SK-N-SH treated with all-trans-retinoic acid at 6 μM for 48 hours (cell line): ENCODE measurements around the gene MRTFA.

Source experiments
- ATAC-seq: fragments of 200-7000 bp; cut with Tn5 transposase; 3 replicates; pipeline ENCODE4 v1.9.1; 2020; ENCODE audit warnings: mild to moderate bottlenecking, moderate library complexity
- ARNTL ChIP-seq: fragments of 450-650 bp; formaldehyde crosslinking; IDR thresholded peaks from 2 replicates; pipeline ENCODE4 v1.5.0; 2020; ENCODE audit warnings: low read depth, mild to moderate bottlenecking, moderate library complexity, borderline replicate concordance
- CREB5 ChIP-seq: fragments of 250-450 bp; sonication (Bioruptor Pico); IDR thresholded peaks from 2 replicates; pipeline ENCODE4 v1.5.1; 2020; ENCODE audit warnings: low read depth, mild to moderate bottlenecking, moderate library complexity
- CSRNP3 ChIP-seq: fragments of 250-450 bp; sonication (Bioruptor Pico); IDR thresholded peaks from 2 replicates; pipeline ENCODE4 v1.5.1; 2021; ENCODE audit warnings: mild to moderate bottlenecking, moderate library complexity
- ESRRG ChIP-seq: fragments of 250-450 bp; sonication (Bioruptor Pico); IDR thresholded peaks from 2 replicates; pipeline ENCODE4 v1.6.1; 2021; ENCODE audit warnings: mild to moderate bottlenecking
- GLIS3 ChIP-seq: fragments of 250-450 bp; sonication (Bioruptor Pico); IDR thresholded peaks from 2 replicates; pipeline ENCODE4 v1.5.0; 2020; ENCODE audit warnings: mild to moderate bottlenecking, moderate library complexity
- OSR1 ChIP-seq: fragments of 250-450 bp; sonication (Bioruptor Pico); IDR thresholded peaks from 2 replicates; pipeline ENCODE4 v1.8.0; 2022; ENCODE audit warnings: moderate library complexity, mild to moderate bottlenecking, inconsistent platforms
- POU6F1 ChIP-seq: fragments of 250-450 bp; sonication (Bioruptor Pico); IDR thresholded peaks from 2 replicates; pipeline ENCODE4 v1.8.0; 2021; ENCODE audit warnings: low read depth, mild to moderate bottlenecking, moderate library complexity, borderline replicate concordance
- PPARA ChIP-seq: fragments of 250-450 bp; sonication (Bioruptor Pico); IDR thresholded peaks from 2 replicates; pipeline ENCODE4 v1.5.0; 2020; ENCODE audit warnings: mild to moderate bottlenecking, borderline replicate concordance
- RARB ChIP-seq: fragments of 250-450 bp; sonication (Bioruptor Pico); IDR thresholded peaks from 2 replicates; pipeline ENCODE4 v1.8.0; 2021; ENCODE audit warnings: mild to moderate bottlenecking, moderate library complexity
- TCF4 ChIP-seq: fragments of 250-450 bp; sonication (Bioruptor Pico); IDR thresholded peaks from 2 replicates; pipeline ENCODE4 v1.8.0; 2021; ENCODE audit warnings: mild to moderate bottlenecking, moderate library complexity, borderline replicate concordance
- TOX ChIP-seq: fragments of 250-450 bp; sonication (Bioruptor Pico); IDR thresholded peaks from 2 replicates; pipeline ENCODE4 v1.8.0; 2021; ENCODE audit warnings: mild to moderate bottlenecking, moderate library complexity, borderline replicate concordance
- ZC3H10 ChIP-seq: fragments of 250-450 bp; sonication (Bioruptor Pico); IDR thresholded peaks from 2 replicates; pipeline ENCODE4 v1.5.1; 2021; ENCODE audit warnings: mild to moderate bottlenecking, moderate library complexity
- ZNF565 ChIP-seq: fragments of 450-650 bp; formaldehyde crosslinking; conservative IDR thresholded peaks from 2 replicates; pipeline ENCODE4 v1.5.0; 2020; ENCODE audit warnings: low read depth, mild to moderate bottlenecking, moderate library complexity
- ZNF70 ChIP-seq: fragments of 450-650 bp; formaldehyde crosslinking; IDR thresholded peaks from 2 replicates; pipeline ENCODE4 v1.5.0; 2020; ENCODE audit warnings: mild to moderate bottlenecking, moderate library complexity
- ZNF8 ChIP-seq: fragments of 450-650 bp; formaldehyde crosslinking; IDR thresholded peaks from 2 replicates; pipeline ENCODE4 v1.5.0; 2020; ENCODE audit warnings: mild to moderate bottlenecking, moderate library complexity
- TF ChIP-seq, protein P1 (sequence below): fragments of 250-450 bp; sonication (Bioruptor Pico); IDR thresholded peaks from 2 replicates; pipeline ENCODE4 v1.5.0; 2020; ENCODE audit warnings: mild to moderate bottlenecking, moderate library complexity
- TF ChIP-seq, protein P2 (sequence below): fragments of 250-450 bp; sonication (Bioruptor Pico); IDR thresholded peaks from 2 replicates; pipeline ENCODE4 v1.8.0; 2020; ENCODE audit warnings: mild to moderate bottlenecking, moderate library complexity, borderline replicate concordance

The MRTFA gene

GRCh38 chr22:40446203-40446602 lies 190.3 kb downstream of the MRTFA start:
- TF ChIP-seq ARNTL (CRISPR knock-in tag) (no peak), ESRRG (CRISPR knock-in tag) (no peak), ZNF8 (CRISPR knock-in tag) (no peak), ZC3H10 (CRISPR knock-in tag) (no peak), RARB (CRISPR knock-in tag) (no peak), TOX (CRISPR knock-in tag) (no peak)
- TF ChIP-seq, protein P1, sequence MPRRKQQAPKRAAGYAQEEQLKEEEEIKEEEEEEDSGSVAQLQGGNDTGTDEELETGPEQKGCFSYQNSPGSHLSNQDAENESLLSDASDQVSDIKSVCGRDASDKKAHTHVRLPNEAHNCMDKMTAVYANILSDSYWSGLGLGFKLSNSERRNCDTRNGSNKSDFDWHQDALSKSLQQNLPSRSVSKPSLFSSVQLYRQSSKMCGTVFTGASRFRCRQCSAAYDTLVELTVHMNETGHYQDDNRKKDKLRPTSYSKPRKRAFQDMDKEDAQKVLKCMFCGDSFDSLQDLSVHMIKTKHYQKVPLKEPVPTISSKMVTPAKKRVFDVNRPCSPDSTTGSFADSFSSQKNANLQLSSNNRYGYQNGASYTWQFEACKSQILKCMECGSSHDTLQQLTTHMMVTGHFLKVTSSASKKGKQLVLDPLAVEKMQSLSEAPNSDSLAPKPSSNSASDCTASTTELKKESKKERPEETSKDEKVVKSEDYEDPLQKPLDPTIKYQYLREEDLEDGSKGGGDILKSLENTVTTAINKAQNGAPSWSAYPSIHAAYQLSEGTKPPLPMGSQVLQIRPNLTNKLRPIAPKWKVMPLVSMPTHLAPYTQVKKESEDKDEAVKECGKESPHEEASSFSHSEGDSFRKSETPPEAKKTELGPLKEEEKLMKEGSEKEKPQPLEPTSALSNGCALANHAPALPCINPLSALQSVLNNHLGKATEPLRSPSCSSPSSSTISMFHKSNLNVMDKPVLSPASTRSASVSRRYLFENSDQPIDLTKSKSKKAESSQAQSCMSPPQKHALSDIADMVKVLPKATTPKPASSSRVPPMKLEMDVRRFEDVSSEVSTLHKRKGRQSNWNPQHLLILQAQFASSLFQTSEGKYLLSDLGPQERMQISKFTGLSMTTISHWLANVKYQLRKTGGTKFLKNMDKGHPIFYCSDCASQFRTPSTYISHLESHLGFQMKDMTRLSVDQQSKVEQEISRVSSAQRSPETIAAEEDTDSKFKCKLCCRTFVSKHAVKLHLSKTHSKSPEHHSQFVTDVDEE (CRISPR knock-in tag), result no peak
- ATAC-seq, result no peak

DNA sequence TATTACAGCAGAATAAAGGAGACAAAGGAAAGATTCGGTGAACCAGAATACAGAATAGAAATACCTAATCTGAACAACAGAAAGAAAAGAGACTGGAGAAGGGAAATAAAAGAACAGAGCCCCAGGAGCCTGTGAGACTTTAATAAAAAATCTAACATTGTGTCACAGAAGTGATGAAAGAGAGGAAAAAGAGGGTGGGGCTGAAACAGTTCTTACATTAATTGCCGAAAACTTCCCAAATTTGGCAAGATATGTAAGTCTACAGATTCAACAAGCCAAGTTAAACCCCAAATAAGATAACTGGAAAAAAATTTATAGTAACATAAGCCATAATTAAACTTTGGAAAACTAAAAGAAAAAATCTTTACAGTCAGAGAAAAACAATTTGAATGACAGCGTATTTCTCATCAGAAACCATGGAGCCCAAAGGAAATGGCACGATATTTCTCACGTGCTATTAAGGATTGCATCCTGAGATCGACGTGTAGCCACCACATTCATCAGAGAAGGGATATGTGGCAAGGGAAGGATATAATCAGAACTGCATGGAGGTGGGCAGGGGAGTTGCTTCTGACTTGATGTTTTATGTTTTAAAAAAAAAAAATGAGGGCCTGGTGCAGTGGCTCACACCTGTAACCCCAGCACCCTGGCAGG lies 192.2 kb downstream of the MRTFA start:
- no peak for TF ChIP-seq POU6F1 (CRISPR knock-in tag)
- no peak for TF ChIP-seq ZC3H10 (CRISPR knock-in tag)
- no peak for TF ChIP-seq GLIS3 (CRISPR knock-in tag)
- no peak for ATAC-seq

DNA sequence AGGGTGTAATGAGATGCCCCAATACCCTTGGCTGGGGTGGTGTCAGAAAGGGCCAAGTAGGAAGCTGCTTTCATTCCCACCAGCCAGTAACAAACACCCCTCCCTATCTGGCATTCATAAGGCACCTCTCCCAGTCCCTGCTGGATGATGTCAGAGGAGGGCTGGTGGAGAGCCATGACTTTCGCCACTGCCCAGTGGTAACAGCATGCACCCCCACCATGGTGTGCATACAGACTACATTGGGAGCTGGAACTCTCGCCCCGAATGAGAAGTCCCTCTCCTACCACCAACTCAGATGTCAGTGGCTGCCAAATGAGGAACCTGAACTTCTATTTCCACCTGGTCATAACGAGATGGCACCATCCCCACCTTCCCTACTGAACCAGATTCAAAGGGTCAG lies 192.8 kb downstream of the MRTFA start:
- no peak for TF ChIP-seq ARNTL (CRISPR knock-in tag)
- TF ChIP-seq RARB (CRISPR knock-in tag), result no peak
- no peak for TF ChIP-seq ESRRG (CRISPR knock-in tag)
- TF ChIP-seq, protein P1 (CRISPR knock-in tag), result no peak
- TF ChIP-seq OSR1, result no peak
- TF ChIP-seq TOX (CRISPR knock-in tag), result no peak
- no peak for TF ChIP-seq PPARA (CRISPR knock-in tag)
- no peak for TF ChIP-seq ZNF70
- no peak for TF ChIP-seq TCF4 (CRISPR knock-in tag)
- TF ChIP-seq CSRNP3 (CRISPR knock-in tag), result no peak
- ATAC-seq, result no peak

DNA sequence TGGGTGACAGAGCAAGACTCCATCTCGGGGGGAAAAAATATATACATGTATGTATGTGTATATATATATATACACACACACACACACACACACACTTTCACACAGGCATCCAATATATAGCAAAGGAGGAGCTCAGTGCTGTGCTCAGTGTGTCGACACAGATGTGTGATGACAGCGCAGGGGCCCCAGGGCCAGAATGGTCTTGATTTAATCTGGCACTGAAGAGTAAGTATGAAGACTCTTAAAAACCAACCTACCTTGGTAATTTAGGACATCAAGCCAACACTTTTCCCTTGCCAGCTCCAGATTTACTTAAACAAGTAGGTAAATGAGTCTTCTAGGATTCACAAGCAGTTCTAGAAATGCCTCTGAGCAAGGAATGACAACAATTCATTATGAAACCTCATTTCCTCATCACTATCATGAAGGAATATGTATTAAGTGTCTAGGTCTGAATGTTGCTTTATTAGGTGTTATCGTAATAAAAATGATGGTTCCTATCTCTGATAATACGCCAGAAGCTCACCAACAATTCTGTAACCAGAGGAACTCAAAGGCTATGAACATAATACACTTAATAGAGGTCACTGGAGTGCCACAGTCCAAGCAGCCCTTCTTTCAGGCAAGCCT lies 194.6 kb downstream of the MRTFA start:
- TF ChIP-seq RARB (CRISPR knock-in tag) (no peak), ZNF8 (CRISPR knock-in tag) (no peak), OSR1 (no peak), POU6F1 (CRISPR knock-in tag) (no peak), ZNF70 (no peak), CREB5 (CRISPR knock-in tag) (no peak), ZNF565 (no peak)
- TF ChIP-seq, protein P2, sequence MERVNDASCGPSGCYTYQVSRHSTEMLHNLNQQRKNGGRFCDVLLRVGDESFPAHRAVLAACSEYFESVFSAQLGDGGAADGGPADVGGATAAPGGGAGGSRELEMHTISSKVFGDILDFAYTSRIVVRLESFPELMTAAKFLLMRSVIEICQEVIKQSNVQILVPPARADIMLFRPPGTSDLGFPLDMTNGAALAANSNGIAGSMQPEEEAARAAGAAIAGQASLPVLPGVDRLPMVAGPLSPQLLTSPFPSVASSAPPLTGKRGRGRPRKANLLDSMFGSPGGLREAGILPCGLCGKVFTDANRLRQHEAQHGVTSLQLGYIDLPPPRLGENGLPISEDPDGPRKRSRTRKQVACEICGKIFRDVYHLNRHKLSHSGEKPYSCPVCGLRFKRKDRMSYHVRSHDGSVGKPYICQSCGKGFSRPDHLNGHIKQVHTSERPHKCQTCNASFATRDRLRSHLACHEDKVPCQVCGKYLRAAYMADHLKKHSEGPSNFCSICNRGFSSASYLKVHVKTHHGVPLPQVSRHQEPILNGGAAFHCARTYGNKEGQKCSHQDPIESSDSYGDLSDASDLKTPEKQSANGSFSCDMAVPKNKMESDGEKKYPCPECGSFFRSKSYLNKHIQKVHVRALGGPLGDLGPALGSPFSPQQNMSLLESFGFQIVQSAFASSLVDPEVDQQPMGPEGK, result no peak
- no peak for ATAC-seq
